GM18526 (cell line): ENCODE results near the gene TSHZ1.

Experiments used
- POLR2A ChIP-seq: IDR thresholded peaks from 3 replicates; pipeline ENCODE4 v1.6.1; 2011; ENCODE audit not compliant: insufficient read length; ENCODE audit errors: extremely low read depth

Gene TSHZ1

DNA sequence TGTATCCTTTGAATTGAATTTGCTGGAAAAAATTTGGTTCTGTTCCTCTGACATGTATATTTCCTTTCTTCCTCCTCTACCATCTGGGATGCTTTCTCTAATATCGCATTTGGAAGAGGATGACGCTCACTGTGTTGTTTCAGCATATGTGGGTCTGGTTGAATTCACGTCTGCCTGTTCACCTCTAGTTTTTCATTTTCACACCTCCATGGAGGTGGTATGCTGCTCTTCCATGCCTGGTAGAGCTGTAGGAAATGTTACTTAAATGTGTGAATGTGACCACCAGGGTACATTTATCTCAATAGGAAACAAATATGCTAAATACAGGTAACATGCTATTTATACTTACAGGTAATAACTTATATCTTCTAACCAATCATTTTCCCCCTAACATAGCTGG lies 44.5 kb downstream of the TSHZ1 start:
- TF ChIP-seq POLR2A = no peak

- TF ChIP-seq POLR2A = no peak
These were observed 45.8 kb downstream of the TSHZ1 start for GRCh38 chr18:75256376-75256775.

GRCh38 chr18:75257605-75258004 lies 47.0 kb downstream of the TSHZ1 start:
- no peak for TF ChIP-seq POLR2A

- TF ChIP-seq POLR2A = no peak
These were observed 51.0 kb downstream of the TSHZ1 start for GRCh38 chr18:75261430-75262223.

DNA sequence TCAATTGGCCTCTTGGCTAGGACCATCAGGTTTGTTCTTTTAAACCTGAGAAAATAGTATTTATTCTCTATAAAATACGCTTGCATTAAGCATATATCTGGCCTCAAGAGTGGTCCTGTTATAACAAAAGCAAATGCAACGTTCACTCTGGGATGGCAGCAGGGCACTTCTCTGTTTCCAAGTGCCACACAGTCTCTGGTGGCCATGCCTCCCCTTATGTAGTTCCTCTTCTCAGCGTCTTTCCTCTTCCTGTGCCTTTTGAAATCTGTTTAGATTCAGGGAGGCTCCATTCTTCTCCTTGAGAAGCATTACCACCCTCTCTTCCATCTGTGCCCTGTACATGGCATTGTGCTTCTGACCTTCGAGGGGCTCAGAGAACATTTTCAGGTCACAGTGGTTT lies 51.9 kb downstream of the TSHZ1 start:
- no peak for TF ChIP-seq POLR2A

- TF ChIP-seq POLR2A = no peak
These were observed 53.6 kb downstream of the TSHZ1 start for GRCh38 chr18:75264195-75264594.

DNA sequence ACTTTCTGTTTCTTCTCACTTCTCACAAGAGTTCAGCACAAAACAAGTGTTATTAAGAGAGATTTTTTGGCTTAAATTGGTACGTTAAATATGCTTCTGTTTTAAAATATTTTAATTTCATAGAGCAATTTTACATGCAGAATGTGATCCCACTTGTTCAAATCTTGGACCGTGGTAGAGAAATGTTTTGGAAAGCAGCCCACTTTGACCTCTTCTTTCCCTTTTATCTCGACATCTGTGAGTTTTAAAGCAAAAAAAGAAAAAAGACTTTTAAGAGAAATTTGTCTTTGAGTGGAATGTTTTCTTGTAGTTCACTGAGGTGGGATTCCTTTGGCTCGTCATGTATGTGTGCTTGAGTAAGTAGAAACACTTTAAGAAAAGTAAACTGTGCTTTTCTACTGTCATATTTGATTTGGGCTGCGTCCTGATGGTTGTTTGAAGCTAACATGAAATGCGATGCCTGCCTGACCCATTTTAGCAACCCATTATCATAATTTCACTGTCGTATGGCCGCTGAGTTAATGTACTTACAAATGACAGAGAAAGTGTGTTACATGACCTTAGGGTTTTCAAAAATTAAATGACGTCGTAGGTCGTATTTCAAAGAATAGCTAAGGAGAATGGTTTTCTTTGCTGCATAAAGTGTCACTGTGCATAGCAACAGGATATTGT lies 54.5 kb downstream of the TSHZ1 start:
- TF ChIP-seq POLR2A = no peak

DNA sequence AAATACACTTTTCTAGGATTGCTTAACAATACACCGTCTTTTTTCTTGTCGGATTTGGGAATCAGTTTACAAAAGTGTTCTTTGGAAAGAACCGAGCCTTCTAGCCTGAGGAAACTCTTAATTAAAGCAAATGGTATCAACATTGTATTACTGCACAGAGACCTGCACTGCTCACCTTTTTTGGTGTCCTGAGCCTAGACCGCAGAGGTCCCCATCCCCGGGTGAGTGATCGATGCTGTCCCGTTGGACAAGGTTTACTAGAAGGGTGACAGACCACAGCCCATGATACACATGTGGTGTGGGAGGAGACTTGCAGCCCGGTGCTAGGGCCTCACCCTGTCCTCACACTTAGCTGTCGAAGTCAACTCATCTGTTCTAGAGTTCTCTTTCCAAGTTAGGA lies 55.3 kb downstream of the TSHZ1 start:
- no peak for TF ChIP-seq POLR2A

DNA sequence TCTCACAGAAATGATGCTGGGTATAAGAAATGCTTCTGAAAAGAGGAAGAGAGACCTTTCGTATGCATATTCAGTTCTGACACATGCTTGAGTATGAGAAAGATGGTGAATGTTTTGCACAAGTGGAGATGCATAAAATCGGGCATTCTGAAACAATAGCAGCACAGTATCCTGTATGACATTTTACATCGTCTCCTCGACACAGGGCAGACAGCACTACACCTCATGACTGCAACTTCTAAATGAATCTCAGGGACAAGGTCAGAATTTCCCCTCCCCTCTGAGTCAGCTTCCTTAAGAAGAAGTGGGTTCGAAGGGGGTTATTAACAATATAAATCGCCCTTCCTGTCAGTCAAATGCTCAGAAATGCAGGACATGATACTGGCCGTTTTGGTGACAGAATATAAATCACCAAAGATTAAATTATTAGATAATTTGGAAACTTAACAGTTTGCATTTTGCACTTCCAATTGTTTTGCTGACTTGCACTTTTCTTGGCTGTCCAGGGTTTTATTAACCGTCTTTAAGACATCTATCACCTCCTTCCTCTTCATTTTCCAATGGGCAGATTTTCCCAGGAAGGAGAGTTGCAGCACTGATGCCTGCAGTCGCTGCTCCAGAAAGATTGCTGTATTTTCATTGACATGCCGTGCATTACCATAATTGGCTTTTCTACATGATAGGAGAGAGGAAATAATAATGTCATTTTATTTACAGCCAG lies 57.2 kb downstream of the TSHZ1 start:
- no peak for TF ChIP-seq POLR2A

DNA sequence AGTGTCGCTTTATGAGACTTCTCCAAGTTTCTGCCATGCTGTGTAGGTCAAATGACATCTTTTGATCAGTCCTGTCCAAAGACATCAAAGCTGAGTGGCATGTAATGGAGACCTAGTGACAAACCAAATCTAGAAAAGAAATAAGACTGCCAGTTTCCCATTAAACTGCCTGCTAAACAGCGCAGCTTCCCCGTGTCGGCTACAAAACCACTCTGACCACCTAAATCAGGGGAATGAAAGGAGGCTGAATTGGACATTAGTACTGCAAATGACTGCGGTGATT lies 57.7 kb downstream of the TSHZ1 start:
- TF ChIP-seq POLR2A = no peak

- no peak for TF ChIP-seq POLR2A
These were observed 58.6 kb downstream of the TSHZ1 start for GRCh38 chr18:75269124-75269680.

DNA sequence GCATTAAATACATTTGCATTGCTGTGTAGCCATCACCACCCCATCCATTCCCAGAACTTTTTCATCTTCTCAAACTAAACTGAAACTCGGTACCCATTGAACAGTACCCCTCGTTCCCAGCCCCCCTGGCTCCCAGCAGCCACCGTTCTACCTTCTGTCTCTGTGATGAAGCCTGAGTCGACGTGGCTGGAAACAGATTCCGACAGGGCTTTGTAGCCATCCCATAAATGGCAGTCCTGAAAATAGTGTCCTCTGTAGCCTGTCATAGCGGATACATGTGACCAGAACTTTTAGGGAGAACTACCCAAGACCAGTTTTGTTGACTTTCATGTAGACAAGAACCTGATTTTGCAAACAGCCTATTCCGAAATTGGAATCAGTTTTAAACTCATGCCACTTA lies 59.1 kb downstream of the TSHZ1 start:
- TF ChIP-seq POLR2A = no peak

DNA sequence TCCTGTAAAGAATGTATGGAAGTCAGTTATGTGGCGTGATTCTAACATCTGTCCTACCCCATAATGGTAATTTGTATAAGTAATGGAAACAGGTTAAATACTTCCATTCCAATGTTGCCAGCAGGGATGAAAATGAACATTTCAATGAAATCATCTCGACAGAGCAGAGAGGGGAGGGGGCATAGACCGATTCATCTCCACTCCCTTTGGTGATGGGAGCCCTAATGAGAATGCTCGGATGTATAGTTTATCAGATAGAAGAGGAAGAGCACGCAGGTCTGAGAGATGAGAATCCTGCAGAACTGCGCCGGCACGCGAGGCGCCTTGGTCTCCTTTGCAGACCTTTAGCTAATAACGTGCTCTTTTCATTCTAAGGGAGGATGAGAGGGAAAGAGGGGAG lies 61.4 kb downstream of the TSHZ1 start:
- TF ChIP-seq POLR2A = no peak

DNA sequence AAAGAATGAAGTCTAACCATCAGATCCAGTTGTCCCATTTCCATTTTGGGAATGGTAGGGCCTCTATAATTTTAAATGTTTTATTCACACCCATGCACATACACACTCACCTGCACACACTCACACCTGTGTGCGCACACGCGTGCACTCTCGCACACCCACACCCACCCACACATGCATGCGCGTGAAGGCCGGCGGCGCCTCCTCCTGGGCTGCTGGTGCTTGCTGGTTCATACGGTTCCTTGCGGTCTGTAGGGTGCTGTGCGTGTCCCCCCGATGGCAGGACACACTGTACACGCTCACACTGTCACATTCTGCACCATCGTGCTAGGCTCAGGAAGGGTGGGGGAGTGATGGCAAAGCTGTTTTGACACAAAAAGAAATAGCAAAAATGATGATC lies 63.2 kb downstream of the TSHZ1 start:
- no peak for TF ChIP-seq POLR2A

DNA sequence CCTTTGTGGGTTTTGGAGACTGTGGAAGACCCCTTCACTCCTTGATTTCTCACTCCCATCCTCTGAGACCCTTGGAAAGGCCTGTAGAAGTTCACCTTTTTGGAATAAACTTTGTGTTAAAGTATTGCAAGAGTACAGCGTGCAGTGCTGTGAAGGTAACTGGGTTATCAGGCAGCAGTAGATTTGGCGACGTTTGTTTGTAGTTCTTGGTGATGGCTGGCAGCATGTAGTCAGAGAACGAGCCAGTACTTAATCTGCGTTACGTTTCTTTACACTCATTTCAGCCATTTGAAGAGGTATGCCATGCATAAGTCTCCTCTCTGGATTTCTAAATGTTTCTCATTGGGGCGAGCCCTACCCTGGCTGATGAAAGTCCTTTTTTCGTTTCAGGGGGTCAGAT lies 64.6 kb downstream of the TSHZ1 start:
- TF ChIP-seq POLR2A = no peak

- TF ChIP-seq POLR2A = no peak
These were observed 66.4 kb downstream of the TSHZ1 start for GRCh38 chr18:75276818-75277609.

DNA sequence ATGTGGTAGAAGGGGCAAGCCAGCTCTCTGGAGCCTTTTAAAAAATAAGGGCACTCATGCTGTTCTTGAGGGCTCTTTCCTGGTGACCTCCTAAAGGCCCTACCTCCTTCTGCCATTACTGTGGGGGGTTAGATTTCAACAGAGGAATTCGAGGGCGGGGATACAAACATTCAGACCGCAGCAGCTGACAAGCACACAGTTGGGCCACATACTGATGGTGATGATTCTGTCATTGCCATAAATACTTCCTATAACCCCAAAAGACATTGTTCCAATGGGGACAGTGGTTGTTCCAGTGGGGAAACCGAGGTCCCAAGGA lies 67.0 kb downstream of the TSHZ1 start:
- no peak for TF ChIP-seq POLR2A
